ENCODE data around the gene GIGYF1. TPM values are rescaled to one million over a fixed set of nuclear protein-coding genes. Genes with fewer than 3 reads are reported as not detected.

GIGYF1 gene
- total and polyA plus RNA-seq, 2 of the 4 experiments (the other 2 are of a cell fraction), result 3.0 to 10.7 TPM

DNA sequence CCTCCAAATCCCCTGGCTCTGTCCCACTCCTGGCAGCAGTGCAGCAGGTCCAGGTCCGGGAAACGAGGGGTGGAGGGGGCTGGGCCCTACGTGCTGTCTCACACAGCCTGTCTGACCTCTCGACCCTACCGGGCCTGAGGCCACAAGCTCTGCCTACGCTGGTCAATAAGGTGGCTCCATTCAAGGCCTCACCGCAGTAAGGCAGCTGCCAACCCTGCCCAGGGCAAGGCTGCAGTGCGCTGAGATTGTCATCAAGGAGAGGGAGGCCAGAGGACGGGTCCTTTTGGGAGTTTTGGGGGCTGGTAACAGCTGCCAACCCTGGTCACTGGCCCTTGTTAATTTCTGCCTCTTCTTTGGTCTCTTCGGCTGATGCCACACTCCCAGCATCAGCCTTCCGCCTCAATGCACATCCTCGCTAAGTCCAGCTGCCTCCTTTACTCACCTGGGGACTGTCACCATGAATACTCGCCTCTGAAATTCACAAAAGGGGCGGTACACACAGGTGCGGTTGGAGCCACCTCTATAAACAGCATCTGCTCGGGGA lies 29.8 kb upstream of the GIGYF1 start:
- POLR2A ChIA-PET (ENCODE audit: unreplicated experiment), result no interaction called here
- Histone ChIP-seq H2BK20ac (ENCODE audit: low read depth, low read length) (no peak overlapping the region), H3K27me3 (ENCODE audit: control insufficient read depth, insufficient read depth, low read length) (peaks cover 51% of the 10 kb centered on the region), H3K36me3 (ENCODE audit: control insufficient read depth, insufficient read depth, low read length) (no peaks in the 10 kb centered on the region), H3K14ac (replicated peaks; ENCODE audit: low read depth, low read length) (no peak overlapping the region), H3K4ac (ENCODE audit: low read depth, low read length) (no peak overlapping the region), H2AFZ (replicated peaks; ENCODE audit: low read length, poor library complexity) (no peak overlapping the region), H3K27ac (ENCODE audit: insufficient read depth, low read length) (no peak overlapping the region), H2AK5ac (ENCODE audit: low read depth, low read length) (no peak overlapping the region), H2BK120ac (ENCODE audit: low read depth, low read length) (no peak overlapping the region), H2BK5ac (ENCODE audit: low read depth, low read length, poor library complexity, severe bottlenecking) (no peak overlapping the region), H2BK15ac (ENCODE audit: low read depth, low read length) (no peak overlapping the region), H3K4me2 (ENCODE audit: low read depth, low read length) (no peak overlapping the region), H3K4me3 (ENCODE audit: insufficient read depth, low read depth, low read length) (no peak overlapping the region), H3K9ac (ENCODE audit: low read depth, low read length) (no peak overlapping the region), H4K91ac (ENCODE audit: insufficient read depth, low read depth, low read length) (no peak overlapping the region), H3K9me3 (ENCODE audit: control insufficient read depth, insufficient read depth, low read length) (0 out of 2 replicates have a peak, but pooled peaks cover 2% of the 10 kb centered on the region), H3K9me1 (ENCODE audit: insufficient read depth, low read length) (no peaks in the 10 kb centered on the region), H3K18ac (ENCODE audit: low read depth, low read length) (no peak overlapping the region), H3K56ac (ENCODE audit: extremely low read depth, insufficient read depth, low read length) (no peak overlapping the region), H4K5ac (ENCODE audit: low read depth, low read length) (no peak overlapping the region), H2AK9ac (replicated peaks; ENCODE audit: low read depth, low read length, poor library complexity) (no peak overlapping the region), H3K4me1 (ENCODE audit: control insufficient read depth, insufficient read depth, low read length) (peaks cover 9% of the 10 kb centered on the region), H4K20me1 (ENCODE audit: insufficient read depth, low read length) (peaks cover 3% of the 10 kb centered on the region; the same call in 1 of the 2 replicates), H4K8ac (ENCODE audit: low read depth in 2 of 2, low read length in 2 of 2) (no peak overlapping the region), H3K79me1 (ENCODE audit: low read depth in 1 of 2, low read length in 2 of 2) (no peaks in the 10 kb centered on the region), H3K23ac (ENCODE audit: low read depth, low read length) (no peak overlapping the region)
- dilution Hi-C loops (cut with HindIII; ENCODE audit: low sequenced_read_pairs, unreplicated experiment) (no loop called here), intact Hi-C loops (cut with micrococcal nuclease) (loop anchor here (2.0 kb wide), 1 partner anchor 19 kb away; no protein-coding TSS in a partner anchor), in situ Hi-C loops (cut with MboI; ENCODE audit: low sequenced_read_pairs) (loop anchor here (25.0 kb wide), 1 partner anchor 338 kb away; no protein-coding TSS in a partner anchor)
- 83% methylated on average over 5 of the region's 16 CpGs; no CpG with 5 or more reads in 1 of the 2 experiments for WGBS, 2 experiments (ENCODE audit: extremely low coverage in 2 of 2, insufficient read length in 1 of 2)
- CTCF ChIA-PET, result interaction anchor here (1.6 to 1.8 kb wide), 2 partner anchors 18 to 128 kb away, joined by 5 to 7 read pairs; partner anchors contain the start of genes POP7 and SLC12A9
- TF ChIP-seq, protein P1, sequence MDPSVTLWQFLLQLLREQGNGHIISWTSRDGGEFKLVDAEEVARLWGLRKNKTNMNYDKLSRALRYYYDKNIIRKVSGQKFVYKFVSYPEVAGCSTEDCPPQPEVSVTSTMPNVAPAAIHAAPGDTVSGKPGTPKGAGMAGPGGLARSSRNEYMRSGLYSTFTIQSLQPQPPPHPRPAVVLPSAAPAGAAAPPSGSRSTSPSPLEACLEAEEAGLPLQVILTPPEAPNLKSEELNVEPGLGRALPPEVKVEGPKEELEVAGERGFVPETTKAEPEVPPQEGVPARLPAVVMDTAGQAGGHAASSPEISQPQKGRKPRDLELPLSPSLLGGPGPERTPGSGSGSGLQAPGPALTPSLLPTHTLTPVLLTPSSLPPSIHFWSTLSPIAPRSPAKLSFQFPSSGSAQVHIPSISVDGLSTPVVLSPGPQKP (IDR thresholded peaks at IDR 0.05; ENCODE audit: borderline replicate concordance, low read depth, low read length), result no peak
- TF ChIP-seq CHD1 (IDR thresholded peaks at IDR 0.05; ENCODE audit: low read depth, low read length), result no peak
- no peak for TF ChIP-seq CEBPB (IDR thresholded peaks at IDR 0.05; ENCODE audit: low read depth, low read length)
- no peak for TF ChIP-seq POLR2A (IDR thresholded peaks at IDR 0.05; ENCODE audit: low read depth, low read length)
- BruUV-seq (replicated peaks), result no TSS peak
- DNase-seq (no peak), ATAC-seq (ENCODE audit: low read depth) (no peak)

Data from IMR-90 (cell line).